ENCODE measurements around the gene KRTAP4-12. TPM values are rescaled to one million over a fixed set of nuclear protein-coding genes. Genes with fewer than 3 reads are reported as not detected.
"Not testable (repeated sequence)": the region's sequence is repeated elsewhere in the genome, so short reads cannot be mapped to it uniquely, and the experiment has no call there.

KRTAP4-12 gene
- total RNA-seq, 1 donor from 2014 or later, result not detected

DNA sequence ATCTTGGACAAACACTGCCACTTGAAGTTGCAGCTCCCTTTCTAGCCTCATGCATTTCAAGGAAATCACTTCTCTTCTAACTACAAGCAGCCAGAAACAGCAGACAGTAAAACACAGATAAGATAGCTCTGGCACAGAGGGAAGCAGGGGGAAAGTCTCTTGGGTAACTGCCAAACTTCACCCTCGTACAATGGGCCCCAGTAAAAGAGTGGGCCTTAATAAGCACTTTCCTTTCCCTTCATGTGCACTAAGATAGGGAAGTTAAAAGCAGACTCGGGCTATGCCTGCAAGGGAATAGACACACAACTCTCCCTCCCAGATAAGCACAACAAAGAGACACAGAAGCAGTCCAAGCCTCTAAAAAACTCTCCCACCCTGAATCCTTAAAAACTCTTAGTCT, 29.9 kb upstream of the KRTAP4-12 start:
- no peak for DNase-seq
- no peak for TF ChIP-seq CTCF (IDR thresholded peaks at IDR 0.05)
- H3K36me3 ChIP-seq, result no peaks in the 10 kb centered on the region
- peaks cover 7% of the 10 kb centered on the region for H3K27me3 ChIP-seq
- H3K27ac ChIP-seq, result no peak overlapping the region
- H3K4me1 ChIP-seq, result no peaks in the 10 kb centered on the region
- intact Hi-C loops (cut with DNase I), result no loop called here
- H3K9me3 ChIP-seq, result no peaks in the 10 kb centered on the region
- no peak for ATAC-seq
- H3K4me3 ChIP-seq, result no peak overlapping the region

- no peaks in the 10 kb centered on the region for H3K4me1 ChIP-seq
- no peak for DNase-seq
- H3K36me3 ChIP-seq, result no peaks in the 10 kb centered on the region
- intact Hi-C loops (cut with DNase I), result no loop called here
- peaks cover 3% of the 10 kb centered on the region for H3K27me3 ChIP-seq
- no peak for TF ChIP-seq CTCF (IDR thresholded peaks at IDR 0.05)
- H3K27ac ChIP-seq, result no peak overlapping the region
- no peak for ATAC-seq
- no peaks in the 10 kb centered on the region for H3K9me3 ChIP-seq
- no peak overlapping the region for H3K4me3 ChIP-seq
Observed at GRCh38 chr17:41151525-41151924, 27.5 kb upstream of the KRTAP4-12 start.

- DNase-seq, result no peak
- no peak for TF ChIP-seq CTCF (IDR thresholded peaks at IDR 0.05)
- no peaks in the 10 kb centered on the region for H3K27me3 ChIP-seq
- no peak for ATAC-seq
- no peak overlapping the region for H3K27ac ChIP-seq
- intact Hi-C loops (cut with DNase I), result no loop called here
- no peaks in the 10 kb centered on the region for H3K9me3 ChIP-seq
- no peaks in the 10 kb centered on the region for H3K4me1 ChIP-seq
- no peaks in the 10 kb centered on the region for H3K36me3 ChIP-seq
- no peak overlapping the region for H3K4me3 ChIP-seq
Observed at GRCh38 chr17:41150026-41150425, 26.0 kb upstream of the KRTAP4-12 start.

GRCh38 chr17:41149652-41149985, 25.6 kb upstream of the KRTAP4-12 start, which contains the start of gene KRTAP4-5:
TSS of gene KRTAP4-5 (minus strand) at chr17:41149825. CDS start at chr17:41149767, 58 bp downstream.
- Histone ChIP-seq H3K9me3 (no peaks in the 10 kb centered on the region), H3K4me1 (no peaks in the 10 kb centered on the region), H3K36me3 (no peaks in the 10 kb centered on the region), H3K4me3 (no peak within 1 kb of the TSS), H3K27ac (no peak within 1 kb of the TSS), H3K27me3 (no peaks in the 10 kb centered on the region)
- intact Hi-C loops (cut with DNase I), result no loop called here
- ATAC-seq (no peak), DNase-seq (no peak)
- no peak for TF ChIP-seq CTCF (IDR thresholded peaks at IDR 0.05)

DNA sequence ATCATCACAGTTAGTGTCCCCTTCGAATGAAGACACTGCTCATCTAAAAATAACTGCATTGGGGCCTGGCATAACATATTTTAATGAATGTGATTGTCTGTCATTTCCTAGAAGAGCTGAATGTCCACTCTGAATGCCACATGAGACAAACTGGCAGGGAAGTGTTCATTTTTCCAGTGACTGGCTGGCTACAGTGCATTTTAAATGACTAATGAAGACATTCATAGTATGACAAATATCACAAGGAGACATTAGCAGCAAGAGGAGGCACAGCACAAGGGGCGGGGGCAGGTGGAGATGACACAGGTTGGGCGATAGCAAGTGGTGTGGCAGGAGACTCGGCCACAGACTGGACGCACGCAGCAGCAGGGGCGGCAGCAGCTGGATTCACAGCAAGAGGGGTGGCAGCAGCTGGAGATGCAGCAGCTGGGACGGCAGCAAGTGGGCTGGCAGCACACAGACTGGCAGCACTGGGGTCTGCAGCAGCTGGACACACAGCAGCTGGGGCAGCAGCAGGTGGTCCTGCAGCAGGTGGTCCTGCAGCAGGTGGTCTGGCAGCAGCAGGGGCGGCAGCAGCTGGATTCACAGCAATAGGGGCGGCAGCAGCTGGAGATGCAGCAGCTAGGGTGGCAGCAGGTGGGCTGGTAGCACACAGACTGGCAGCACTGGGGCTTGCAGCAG, 25.1 kb upstream of the KRTAP4-12 start:
- H3K36me3 ChIP-seq; H3K27ac ChIP-seq; H3K27me3 ChIP-seq; H3K4me3 ChIP-seq; intact Hi-C loops (cut with DNase I); H3K4me1 ChIP-seq; DNase-seq; H3K9me3 ChIP-seq; ATAC-seq: not testable (repeated sequence)

DNA sequence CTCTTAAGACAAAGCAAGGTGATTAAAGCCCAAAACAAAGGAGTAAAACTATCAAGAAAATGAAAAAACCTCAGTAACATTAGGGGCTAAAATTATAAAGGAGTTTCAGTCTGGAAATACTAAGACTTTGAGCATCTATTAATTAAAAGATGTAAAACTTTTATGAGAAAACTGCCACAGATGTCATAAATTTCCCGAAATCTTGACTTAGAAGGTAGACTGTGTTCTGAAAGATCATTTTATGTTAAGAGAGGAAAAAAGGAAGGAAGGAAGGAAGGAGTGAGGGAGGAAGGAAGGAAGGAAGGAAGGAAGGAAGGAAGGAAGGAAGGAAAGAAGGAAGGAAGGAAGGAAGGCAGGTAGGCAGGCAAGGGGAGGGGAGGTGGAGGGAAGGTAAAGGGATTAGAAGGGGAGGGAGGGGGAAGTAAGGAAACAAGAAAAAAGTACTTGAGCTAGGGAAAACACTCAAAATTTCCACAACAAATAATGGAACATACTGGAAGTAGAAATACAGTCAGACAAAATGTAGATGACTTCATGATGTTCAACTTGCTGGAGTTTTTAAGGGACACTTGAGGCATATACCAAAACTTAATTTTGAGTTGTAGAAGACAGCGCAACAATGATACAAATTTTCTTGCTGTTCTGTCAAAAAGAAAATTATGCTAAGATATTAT, 23.7 kb upstream of the KRTAP4-12 start:
- Histone ChIP-seq H3K27me3 (no peaks in the 10 kb centered on the region), H3K36me3 (no peaks in the 10 kb centered on the region), H3K27ac (no peak overlapping the region), H3K9me3 (peaks cover 6% of the 10 kb centered on the region), H3K4me1 (no peaks in the 10 kb centered on the region), H3K4me3 (no peak overlapping the region)
- intact Hi-C loops (cut with DNase I), result no loop called here
- TF ChIP-seq CTCF (IDR thresholded peaks at IDR 0.05), result no peak
- DNase-seq, result no peak
- ATAC-seq, result no peak
